Posterior vena cava (tissue), 2 donors: ENCODE measurements around the gene CNP. TPM values are rescaled to one million over a fixed set of nuclear protein-coding genes. Genes with fewer than 3 reads are reported as not detected.

Source experiments
- DNase-seq: peaks from one replicate; pipeline ENCODE4 v3.0.0-alpha.2; 2020; ENCODE audit warnings: low spot score
- intact Hi-C, 2 donors: fragments of 100-400 bp; cut with DNase I; formaldehyde crosslinking; loops; one replicate each; pipeline versions ENCODE4 v1.14.1 to v1.14.2; 2022 to 2023
- total RNA-seq, 2 donors: library from RNA; stranded (reverse); fragmentation: NEBNext Ultra II Directional; extraction: Animal tissue kit (Norgen Biotek cat#: 25700); gene quantifications; one replicate each; pipeline ENCODE4 v1.2.1, GENCODE V29; 2021
- donor health status: DM: yes; HTN: yes; CAD: no.
- donor health status: DM: yes; HTN: yes; CAD: no.

Gene CNP
- total RNA-seq, 2 donors from 2014 or later: 53.6 to 53.9 TPM

DNA sequence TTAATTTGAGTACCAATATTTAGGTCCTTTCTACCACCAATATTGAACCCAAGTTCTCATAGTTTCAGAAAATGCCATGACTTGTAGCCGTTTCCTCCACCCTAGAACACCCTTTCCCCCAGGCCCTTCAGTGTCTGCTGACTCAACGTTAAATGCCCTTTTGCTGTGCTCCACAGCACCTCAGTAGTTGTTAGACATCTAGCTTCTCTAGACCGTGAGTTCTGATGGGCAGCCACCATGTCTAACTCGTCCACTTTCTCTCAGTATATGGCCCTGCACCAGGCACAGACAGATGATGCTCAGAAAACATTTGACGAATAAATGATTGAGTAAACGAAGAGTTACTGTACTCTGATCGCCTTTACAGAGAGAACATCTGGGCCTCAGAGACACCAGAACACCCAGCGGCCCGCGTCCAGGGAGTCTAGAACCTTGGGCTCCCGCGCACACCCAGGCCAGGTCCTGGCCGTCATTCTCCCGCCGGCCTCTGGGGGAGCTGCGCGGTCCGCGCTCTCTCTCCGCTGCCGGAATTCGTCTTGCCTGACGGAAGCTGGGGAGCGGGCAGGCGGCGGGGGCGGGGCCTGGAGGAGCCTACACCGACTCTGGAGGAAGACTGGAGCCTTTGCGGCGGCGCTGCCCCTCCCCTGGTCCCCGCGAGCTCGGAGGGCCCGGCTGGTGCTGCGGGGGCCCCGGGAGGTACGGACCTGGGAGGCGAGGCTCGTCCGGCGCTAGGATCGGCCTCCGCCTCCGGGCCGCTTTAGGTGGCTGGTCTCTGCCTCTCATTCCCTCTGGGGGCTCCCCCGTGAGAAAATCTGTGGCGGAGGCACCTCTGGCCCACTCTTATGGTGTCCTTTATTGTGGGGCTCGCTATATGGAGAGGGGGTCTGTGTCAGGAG, 53.2 kb downstream of the CNP start, which contains the start of gene NKIRAS2:
Gene NKIRAS2 (plus strand): TSS at position 582 of the 896 bp plus-strand sequence. CDS start 1,488 bp downstream, outside the sequence.
- intact Hi-C loops: loop anchor here in 1 of 2 donors (5.0 to 10.0 kb wide), 2 partner anchors 95 to 1978 kb away; partner anchors contain the start of gene DHX58
- peak; percentile 99 for DNase-seq

DNA sequence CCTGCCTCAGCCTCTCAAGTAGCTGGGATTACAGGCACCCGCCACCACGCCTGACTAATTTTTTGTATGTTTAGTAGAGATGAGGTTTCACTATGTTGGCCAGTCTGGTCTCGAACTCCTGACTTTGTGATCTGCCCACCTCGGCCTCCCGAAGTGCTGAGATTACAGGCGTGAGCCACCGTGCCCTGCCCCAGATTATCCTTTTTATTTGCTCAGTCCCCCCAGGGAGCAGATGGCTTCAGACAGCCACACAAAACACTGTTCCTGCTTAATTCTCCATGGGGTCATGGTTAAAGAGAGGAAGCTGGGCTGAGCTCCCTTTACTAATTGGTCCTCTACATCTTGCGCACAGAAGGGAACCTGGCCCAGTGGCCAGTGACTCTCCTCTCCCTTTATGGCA, 54.2 kb downstream of the CNP start:
- DNase-seq: peak; percentile 55
- intact Hi-C loops: loop anchor here in 1 of 2 donors (10.0 kb wide), 1 partner anchor 94 kb away; the partner anchor contains the start of gene DHX58

DNA sequence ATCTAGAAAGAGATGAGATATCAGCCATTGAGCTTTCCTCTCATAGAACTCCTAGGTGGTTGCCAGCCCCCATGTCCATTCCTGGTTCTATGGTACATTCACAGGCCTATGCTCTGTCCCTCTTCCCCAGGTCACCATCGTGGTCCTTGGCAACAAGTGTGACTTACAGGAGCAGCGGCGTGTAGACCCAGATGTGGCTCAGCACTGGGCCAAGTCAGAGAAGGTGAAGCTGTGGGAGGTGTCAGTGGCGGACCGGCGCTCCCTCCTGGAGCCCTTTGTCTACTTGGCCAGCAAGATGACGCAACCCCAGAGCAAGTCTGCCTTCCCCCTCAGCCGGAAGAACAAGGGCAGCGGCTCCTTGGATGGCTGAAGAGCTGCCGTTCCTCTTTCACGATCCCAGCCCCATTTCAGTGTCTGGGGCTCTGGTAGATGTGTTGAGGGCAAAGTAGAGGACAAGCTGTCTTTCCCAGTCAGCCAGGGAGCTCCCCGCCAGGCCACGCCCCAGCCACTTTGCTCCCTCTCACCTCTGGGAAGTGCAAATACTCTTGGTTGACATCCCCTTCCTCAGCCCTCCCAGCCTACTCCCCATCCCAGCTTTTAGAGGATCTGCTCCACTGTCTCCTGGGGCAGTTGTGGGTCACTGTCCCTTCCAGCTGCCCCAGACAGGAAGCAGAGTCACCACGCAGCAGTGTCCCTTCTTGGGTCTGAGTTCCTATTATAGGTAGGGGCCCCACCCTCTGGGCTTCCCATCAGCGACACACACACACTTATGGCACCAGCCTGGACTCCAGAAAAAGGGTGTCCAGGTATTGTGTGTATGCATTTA, 57.1 kb downstream of the CNP start:
- intact Hi-C loops: loop anchor here in 1 of 2 donors (10.0 kb wide), 1 partner anchor 91 kb away; the partner anchor contains the start of gene DHX58
- DNase-seq: peak; percentile 84

DNA sequence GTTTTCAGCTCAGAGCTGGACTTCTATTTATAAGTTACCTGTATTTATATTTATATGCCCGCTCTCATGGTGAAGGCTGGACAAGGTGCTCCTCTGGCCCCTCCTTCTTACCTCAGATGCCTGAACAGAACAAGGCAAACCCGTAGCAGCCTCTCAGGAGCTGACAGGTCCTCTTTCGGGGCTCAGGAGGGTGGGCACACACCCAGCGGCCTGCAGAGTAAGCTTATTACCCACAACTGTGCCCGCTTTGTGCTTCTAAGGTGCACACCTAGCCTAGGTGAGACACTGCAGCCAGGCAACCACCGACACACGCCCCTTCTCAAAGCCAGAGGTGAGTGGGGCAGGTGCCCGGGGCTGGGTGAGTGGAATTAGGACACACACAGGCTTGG, 58.6 kb downstream of the CNP start:
- intact Hi-C loops: loop anchor here (5.0 to 10.0 kb wide), 2 partner anchors 90 to 92 kb away; partner anchors contain the start of gene DHX58 (in 1 of the 2)

DNA sequence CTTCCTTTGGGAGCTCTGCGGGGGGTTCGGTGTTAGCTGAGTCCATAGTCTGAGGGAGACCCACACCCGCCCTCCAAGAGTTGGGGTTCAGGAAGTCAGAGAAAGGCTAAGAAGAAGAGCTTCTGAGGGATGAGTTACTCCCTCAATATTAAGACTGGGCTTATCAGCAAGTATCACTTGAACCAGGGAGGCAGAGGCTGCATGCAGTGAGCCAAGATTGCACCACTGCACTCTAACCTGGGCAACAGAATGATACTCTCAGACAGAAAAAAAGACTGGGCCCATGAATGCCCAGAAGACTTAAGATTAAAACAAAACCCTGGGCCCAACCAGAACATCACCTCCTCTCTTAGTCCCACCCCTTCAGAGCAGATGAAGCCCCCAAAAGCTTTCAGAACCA, 59.3 kb downstream of the CNP start:
- no peak for DNase-seq
- intact Hi-C loops: loop anchor here (5.0 to 10.0 kb wide), 2 partner anchors 89 to 91 kb away; partner anchors contain the start of gene DHX58 (in 1 of the 2)

More for the DNA sequence above, 58.6 kb downstream of the CNP start:
- DNase-seq: peak; percentile 76

DNA sequence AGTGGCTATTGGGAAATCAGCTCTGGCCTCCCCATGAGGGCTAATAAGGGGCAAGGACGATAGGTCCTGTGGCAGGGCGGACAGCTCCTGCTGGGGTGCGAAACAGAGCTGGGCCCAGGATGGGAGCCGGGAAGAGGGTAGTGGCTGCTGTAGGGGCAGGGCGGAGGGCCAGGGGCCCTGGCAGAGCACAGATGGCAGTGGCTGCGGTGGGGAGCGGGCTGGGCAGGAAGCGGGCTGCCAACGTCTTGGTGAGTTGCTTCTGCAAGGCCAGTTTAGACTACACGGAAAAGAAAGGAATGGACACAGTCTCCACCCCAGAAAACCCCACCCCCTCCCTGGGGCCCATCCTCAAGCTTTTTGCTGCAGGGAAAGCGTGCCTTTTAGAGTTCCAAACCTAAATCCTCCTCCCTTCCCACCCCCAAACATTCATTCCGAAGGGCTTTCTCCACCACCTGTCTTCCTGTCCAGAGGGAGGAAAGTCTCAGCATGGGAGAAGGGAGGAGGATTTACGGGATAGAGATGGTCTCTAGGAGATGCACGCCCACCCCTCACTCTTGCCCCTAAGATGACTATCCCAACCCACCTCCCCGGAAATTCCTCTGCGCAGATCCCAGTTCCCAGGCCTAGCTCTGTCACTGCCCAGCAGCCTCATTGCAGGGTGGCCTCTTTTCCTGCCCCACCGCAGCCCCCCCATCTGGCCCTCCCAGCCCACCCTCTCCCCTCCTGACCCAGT, 60.4 kb downstream of the CNP start:
- intact Hi-C loops: loop anchor here (5.0 to 10.0 kb wide), 2 partner anchors 88 to 90 kb away; partner anchors contain the start of gene DHX58 (in 1 of the 2)
- no peak for DNase-seq

Other genes starting within 250 kb of the CNP start
- under 1 TPM in 1 of 2 donors, not detected in 1; 0.19 TPM for gene HAP1, start 232.2 kb upstream of the CNP start, total RNA-seq
- gene JUP, start 180.1 kb upstream of the CNP start, total RNA-seq: 10 to 100 TPM; 14.6 to 21.2 TPM
- 10 to 100 TPM; 10.1 to 12.1 TPM for gene P3H4, start 154.8 kb upstream of the CNP start, total RNA-seq
- 100 to 1,000 TPM in 1 of 2 donors, 10 to 100 TPM in 1; 91.3 to 134 TPM for gene FKBP10, start 153.8 kb upstream of the CNP start, total RNA-seq
- gene NT5C3B, start 130.6 kb upstream of the CNP start, total RNA-seq: 10 to 100 TPM; 49.1 to 61.8 TPM
- under 1 TPM; 0.32 to 0.43 TPM for gene KLHL10, start 129.0 kb upstream of the CNP start, total RNA-seq
- gene KLHL11, start 101.4 kb upstream of the CNP start, total RNA-seq: 10 to 100 TPM; 10.9 to 12.1 TPM
- gene ACLY, start 47.8 kb upstream of the CNP start, total RNA-seq: 100 to 1,000 TPM in 1 of 2 donors, 10 to 100 TPM in 1; 97.5 to 101 TPM
- 1 to 10 TPM in 1 of 2 donors, under 1 TPM in 1; 0.74 to 1.2 TPM for gene ODAD4, start 36.2 kb upstream of the CNP start, total RNA-seq
- 10 to 100 TPM; 57.0 TPM for gene DNAJC7, start 50.6 kb downstream of the CNP start, total RNA-seq
- 10 to 100 TPM; 28.3 TPM for gene NKIRAS2, start 53.3 kb downstream of the CNP start, total RNA-seq
- under 1 TPM; 0.33 to 0.93 TPM for gene C17orf113, start 83.8 kb downstream of the CNP start, total RNA-seq
- gene ZNF385C, start 131.7 kb downstream of the CNP start, total RNA-seq: under 1 TPM; 0.19 to 0.23 TPM
- 10 to 100 TPM in 1 of 2 donors, 1 to 10 TPM in 1; 9.9 to 13.0 TPM for gene DHX58, start 145.9 kb downstream of the CNP start, total RNA-seq
- gene KAT2A, start 154.6 kb downstream of the CNP start, total RNA-seq: 10 to 100 TPM; 19.1 to 25.1 TPM
- gene HSPB9, start 156.0 kb downstream of the CNP start, total RNA-seq: not detected
- 100 to 1,000 TPM; 116 to 122 TPM for gene RAB5C, start 188.2 kb downstream of the CNP start, total RNA-seq
- gene KCNH4, start 214.3 kb downstream of the CNP start, total RNA-seq: under 1 TPM; 0.23 to 0.33 TPM
- gene HCRT, start 218.7 kb downstream of the CNP start, total RNA-seq: not detected
- 10 to 100 TPM; 14.5 to 16.6 TPM for gene GHDC, start 227.7 kb downstream of the CNP start, total RNA-seq